ENCODE results near the gene RAB40B. TPM values are rescaled to one million over a fixed set of nuclear protein-coding genes. Genes with fewer than 3 reads are reported as not detected.
A peak's percentile ranks its signal among the peaks of the same experiment; 100 is the strongest.

Gene RAB40B
- total RNA-seq, 1 experiment from 2014 or later, result 22.1 TPM

GRCh38 chr17:82740906-82741759, 42.6 kb upstream of the RAB40B start:
- Histone ChIP-seq H3K79me2 (ENCODE audit: insufficient read depth, low read length) (no peaks in the 10 kb centered on the region), H3K27ac (ENCODE audit: low read depth, low read length) (no peak overlapping the region), H3K4me3 (replicated peaks in 1 of 2; ENCODE audit: low read depth in 1 of 2, low read length in 2 of 2) (no peak overlapping the region), H3K4me2 (ENCODE audit: low read length) (no peak overlapping the region), H4K20me1 (ENCODE audit: insufficient read depth) (no peaks in the 10 kb centered on the region), H3K4me1 (ENCODE audit: control insufficient read depth in 1 of 2, insufficient read depth in 2 of 2, low read length in 2 of 2) (no peaks in the 10 kb centered on the region), H2AFZ (ENCODE audit: low read depth, low read length, poor library complexity, severe bottlenecking) (no peak overlapping the region), H3K9me2 (ENCODE audit: insufficient read depth) (no peaks in the 10 kb centered on the region), H3K36me3 (ENCODE audit: control insufficient read depth in 1 of 2, insufficient read depth in 2 of 2, low read length in 2 of 2) (peaks cover 0 to 5% of the 10 kb centered on the region in 2 experiments; a peak in 1 of 4 replicates), H3K27me3 (ENCODE audit: insufficient read depth, low read length) (no peaks in the 10 kb centered on the region), H3K9ac (ENCODE audit: low read length) (no peak overlapping the region), H3K9me3 (ENCODE audit: control insufficient read depth in 1 of 2, insufficient read depth in 1 of 2, low read depth in 1 of 2, low read length in 2 of 2) (peaks cover 17 to 24% of the 10 kb centered on the region in 2 experiments; a peak in 3 of 4 replicates)
- DNase-seq (ENCODE audit: low read depth, low spot score) (no peak), ATAC-seq (no peak)
- ChIA-PET RAD21 (ENCODE audit: low non-redundant PET in 1 of 2, low total read pairs in 2 of 2, uncharacterized antibody in 2 of 2, unreplicated experiment in 2 of 2) (no interaction called here), POLR2A (interaction anchor here (0.9 kb wide), 1 partner anchor 25 kb away, joined by 3 read pairs; the partner anchor contains the start of gene FN3KRP), CTCF (no interaction called here)
- intact Hi-C loops (cut with micrococcal nuclease), result no loop called here
- peak; percentile 36; the same call in 1 of the 2 replicates for TF ChIP-seq CBX3 (IDR thresholded peaks at IDR 0.05; ENCODE audit: low read depth)
- TF ChIP-seq SRF (IDR thresholded peaks at IDR 0.05; ENCODE audit: low read depth), result no peak
- no TSS peak for BruUV-seq (replicated peaks)

GRCh38 chr17:82737967-82738877, 39.7 kb upstream of the RAB40B start:
- ChIA-PET RAD21 (ENCODE audit: low non-redundant PET in 1 of 2, low total read pairs in 2 of 2, uncharacterized antibody in 2 of 2, unreplicated experiment in 2 of 2) (no interaction called here), CTCF (no interaction called here), POLR2A (no interaction called here)
- no peak overlapping the region for H3K9ac ChIP-seq (ENCODE audit: low read length)
- no peak overlapping the region for H3K27ac ChIP-seq (ENCODE audit: low read depth, low read length)
- no TSS peak for BruUV-seq (replicated peaks)
- H3K9me2 ChIP-seq (ENCODE audit: insufficient read depth), result no peaks in the 10 kb centered on the region
- no peak overlapping the region for H3K4me3 ChIP-seq (replicated peaks in 1 of 2; ENCODE audit: low read depth in 1 of 2, low read length in 2 of 2)
- H4K20me1 ChIP-seq (ENCODE audit: insufficient read depth), result no peaks in the 10 kb centered on the region
- H3K36me3 ChIP-seq (ENCODE audit: control insufficient read depth in 1 of 2, insufficient read depth in 2 of 2, low read length in 2 of 2), result peaks cover under 1 to 10% of the 10 kb centered on the region in 2 experiments; a peak in 2 of 4 replicates
- no peaks in the 10 kb centered on the region for H3K27me3 ChIP-seq (ENCODE audit: insufficient read depth, low read length)
- H3K9me3 ChIP-seq (ENCODE audit: control insufficient read depth in 1 of 2, insufficient read depth in 1 of 2, low read depth in 1 of 2, low read length in 2 of 2), result peaks cover 23 to 25% of the 10 kb centered on the region in 2 experiments; a peak in 3 of 4 replicates
- ATAC-seq, result no peak
- H3K79me2 ChIP-seq (ENCODE audit: insufficient read depth, low read length), result no peaks in the 10 kb centered on the region
- peaks cover 0 to 7% of the 10 kb centered on the region in 2 experiments; a peak in 1 of 4 replicates for H3K4me1 ChIP-seq (ENCODE audit: control insufficient read depth in 1 of 2, insufficient read depth in 2 of 2, low read length in 2 of 2)
- DNase-seq (ENCODE audit: low read depth, low spot score), result no peak
- intact Hi-C loops (cut with micrococcal nuclease), result no loop called here
- no peak overlapping the region for H3K4me2 ChIP-seq (ENCODE audit: low read length)
- no peak overlapping the region for H2AFZ ChIP-seq (ENCODE audit: low read depth, low read length, poor library complexity, severe bottlenecking)
- TF ChIP-seq SRF (IDR thresholded peaks at IDR 0.05; ENCODE audit: low read depth) (no peak), SP1 (IDR thresholded peaks at IDR 0.05; ENCODE audit: low read depth) (no peak), ATF3 (IDR thresholded peaks at IDR 0.05) (no peak), EGR1 (IDR thresholded peaks at IDR 0.05; ENCODE audit: low read depth) (no peak), CBX3 (IDR thresholded peaks at IDR 0.05; ENCODE audit: low read depth) (no peak), ZNF274 (IDR thresholded peaks at IDR 0.05; ENCODE audit: low read depth, low read length) (no peak), EZH2 (IDR thresholded peaks at IDR 0.05) (no peak), CTCF (IDR thresholded peaks at IDR 0.05 in 2 of 3, conservative IDR thresholded peaks at IDR 0.05 in 1 of 3; ENCODE audit: borderline replicate concordance in 1 of 3, insufficient read depth in 1 of 3, low read depth in 2 of 3, low read length in 2 of 3) (no peak), ELF1 (IDR thresholded peaks at IDR 0.05; ENCODE audit: borderline replicate concordance, low read depth) (no peak), ZBTB33 (IDR thresholded peaks at IDR 0.05; ENCODE audit: extremely low read depth, insufficient replicate concordance, low read length) (no peak), ZFX (IDR thresholded peaks at IDR 0.05) (no peak), YY1 (IDR thresholded peaks at IDR 0.05; ENCODE audit: extremely low read depth, insufficient replicate concordance, low read depth, low read length) (no peak)
